Chondrocyte (in vitro differentiated cells): ENCODE results near the gene TMEM201. TPM values are rescaled to one million over a fixed set of nuclear protein-coding genes. Genes with fewer than 3 reads are reported as not detected.

Source experiments
- DNase-seq: peaks from one replicate; pipeline ENCODE4 v3.0.0; 2021; ENCODE audit warnings: mixed read lengths, low spot score
- H3K27ac Mint-ChIP-seq: one replicate; pipeline ENCODE4 v1.8.0; 2021; ENCODE audit warnings: mild to moderate bottlenecking, moderate library complexity, mixed read lengths; ENCODE audit not compliant: unreplicated experiment
- H3K27me3 Mint-ChIP-seq: 2 replicates; pipeline ENCODE4 v1.8.0; 2021; ENCODE audit warnings: low read depth, mixed read lengths
- H3K36me3 Mint-ChIP-seq: 2 replicates; pipeline ENCODE4 v1.8.0; 2021; ENCODE audit warnings: low read depth, mixed read lengths
- H3K4me1 Mint-ChIP-seq: 2 replicates; pipeline ENCODE4 v1.8.0; 2021; ENCODE audit warnings: low read depth, mild to moderate bottlenecking, mixed read lengths
- H3K4me3 Mint-ChIP-seq: one replicate; pipeline ENCODE4 v1.8.0; 2021; ENCODE audit warnings: mild to moderate bottlenecking, moderate library complexity, mixed read lengths; ENCODE audit not compliant: unreplicated experiment
- H3K9me3 Mint-ChIP-seq: 2 replicates; pipeline ENCODE4 v1.8.0; 2021; ENCODE audit warnings: low read depth, mixed read lengths
- total RNA-seq: library from RNA; stranded (reverse); gene quantifications from 3 replicates; pipeline ENCODE4 v1.2.1, GENCODE V29; 2021
- TF ChIP-seq, protein P1 (sequence below): fragments of 200-600 bp; sonication (generic); IDR thresholded peaks from 2 replicates; pipeline ENCODE4 v1.5.0; 2021; ENCODE audit warnings: antibody characterized with exemption, mild to moderate bottlenecking, moderate library complexity

Gene TMEM201
- total RNA-seq, 1 donor from 2014 or later = 10.6 TPM

DNA sequence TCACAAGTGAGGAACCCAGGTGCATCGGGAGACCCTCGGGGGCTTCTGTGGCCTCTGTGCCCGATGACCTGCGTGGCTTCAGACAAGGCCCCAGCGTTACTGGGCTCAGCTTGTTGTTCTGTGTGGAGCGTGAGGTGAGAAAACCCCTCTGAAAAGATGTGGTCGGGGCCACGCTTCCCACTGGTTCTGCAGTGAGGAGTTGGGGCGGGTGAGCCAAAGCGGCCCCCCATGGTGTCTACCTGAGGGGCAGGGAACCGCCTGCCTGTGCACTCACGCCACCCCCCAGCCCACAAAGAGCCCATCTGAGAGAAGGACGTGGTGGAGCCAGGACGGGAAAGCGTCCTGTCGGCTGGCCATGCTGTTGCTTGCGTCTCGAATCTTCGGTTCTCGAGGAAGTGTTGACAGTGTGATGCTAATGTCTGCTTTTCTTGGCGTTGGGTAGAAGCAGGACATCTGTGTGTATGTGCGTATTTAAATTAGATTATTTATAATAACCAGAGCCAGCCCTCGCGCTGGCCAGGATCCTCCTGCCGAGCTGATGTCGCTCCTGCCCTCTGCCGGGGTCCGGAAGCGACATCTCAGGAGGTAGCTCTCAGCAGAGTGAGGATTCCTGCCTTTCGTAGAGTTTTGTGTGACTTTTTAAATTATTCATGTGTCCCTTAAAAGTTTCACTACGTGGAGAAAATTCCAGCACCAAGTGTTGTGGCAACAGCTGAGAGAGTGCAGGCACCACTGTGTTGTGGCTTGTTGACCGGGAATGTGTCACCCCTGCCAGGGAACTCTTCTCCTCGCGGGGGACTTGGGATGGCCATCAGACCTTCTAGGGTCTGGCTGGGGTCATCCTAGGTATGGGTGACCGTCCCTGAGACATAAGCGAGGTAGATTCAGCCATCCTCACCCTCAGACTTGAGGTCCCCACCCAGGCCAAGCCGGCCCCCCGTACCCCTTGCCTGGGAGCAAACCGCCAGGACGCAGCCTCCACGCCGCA, 15.3 kb downstream of the TMEM201 start:
- H3K36me3 Mint-ChIP-seq = peaks cover 2% of the 10 kb centered on the region
- H3K4me3 Mint-ChIP-seq = no peak overlapping the region
- no peaks in the 10 kb centered on the region for H3K27me3 Mint-ChIP-seq
- H3K9me3 Mint-ChIP-seq = no peaks in the 10 kb centered on the region
- H3K27ac Mint-ChIP-seq = no peak overlapping the region
- TF ChIP-seq, protein P1, sequence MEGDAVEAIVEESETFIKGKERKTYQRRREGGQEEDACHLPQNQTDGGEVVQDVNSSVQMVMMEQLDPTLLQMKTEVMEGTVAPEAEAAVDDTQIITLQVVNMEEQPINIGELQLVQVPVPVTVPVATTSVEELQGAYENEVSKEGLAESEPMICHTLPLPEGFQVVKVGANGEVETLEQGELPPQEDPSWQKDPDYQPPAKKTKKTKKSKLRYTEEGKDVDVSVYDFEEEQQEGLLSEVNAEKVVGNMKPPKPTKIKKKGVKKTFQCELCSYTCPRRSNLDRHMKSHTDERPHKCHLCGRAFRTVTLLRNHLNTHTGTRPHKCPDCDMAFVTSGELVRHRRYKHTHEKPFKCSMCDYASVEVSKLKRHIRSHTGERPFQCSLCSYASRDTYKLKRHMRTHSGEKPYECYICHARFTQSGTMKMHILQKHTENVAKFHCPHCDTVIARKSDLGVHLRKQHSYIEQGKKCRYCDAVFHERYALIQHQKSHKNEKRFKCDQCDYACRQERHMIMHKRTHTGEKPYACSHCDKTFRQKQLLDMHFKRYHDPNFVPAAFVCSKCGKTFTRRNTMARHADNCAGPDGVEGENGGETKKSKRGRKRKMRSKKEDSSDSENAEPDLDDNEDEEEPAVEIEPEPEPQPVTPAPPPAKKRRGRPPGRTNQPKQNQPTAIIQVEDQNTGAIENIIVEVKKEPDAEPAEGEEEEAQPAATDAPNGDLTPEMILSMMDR = no peak
- H3K4me1 Mint-ChIP-seq = no peaks in the 10 kb centered on the region
- DNase-seq = no peak

DNA sequence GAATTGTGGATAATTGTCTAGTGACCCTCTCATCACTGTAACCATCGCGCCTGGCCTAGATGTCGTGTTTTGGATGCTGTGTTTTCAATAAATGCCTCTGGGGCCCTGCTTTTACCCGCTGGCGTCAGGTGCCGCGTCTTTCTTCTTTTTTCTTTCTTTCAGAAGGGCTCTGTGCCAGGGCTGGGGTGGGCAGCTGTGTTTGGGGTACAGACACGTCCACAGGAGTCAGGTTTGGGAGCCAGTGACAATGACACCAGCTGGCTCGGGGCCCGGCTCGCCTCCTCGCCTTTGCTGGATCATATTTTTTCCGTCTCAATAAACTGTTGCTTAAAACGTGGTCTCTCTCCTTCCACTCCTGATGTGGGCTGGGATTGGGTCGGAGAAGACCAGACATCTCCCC, 16.1 kb downstream of the TMEM201 start:
- Mint-ChIP-seq H3K27ac (no peak overlapping the region), H3K4me3 (no peak overlapping the region), H3K27me3 (no peaks in the 10 kb centered on the region), H3K9me3 (no peaks in the 10 kb centered on the region), H3K36me3 (peaks cover 2% of the 10 kb centered on the region), H3K4me1 (no peaks in the 10 kb centered on the region)
- DNase-seq = no peak
- TF ChIP-seq, protein P1 = no peak

DNA sequence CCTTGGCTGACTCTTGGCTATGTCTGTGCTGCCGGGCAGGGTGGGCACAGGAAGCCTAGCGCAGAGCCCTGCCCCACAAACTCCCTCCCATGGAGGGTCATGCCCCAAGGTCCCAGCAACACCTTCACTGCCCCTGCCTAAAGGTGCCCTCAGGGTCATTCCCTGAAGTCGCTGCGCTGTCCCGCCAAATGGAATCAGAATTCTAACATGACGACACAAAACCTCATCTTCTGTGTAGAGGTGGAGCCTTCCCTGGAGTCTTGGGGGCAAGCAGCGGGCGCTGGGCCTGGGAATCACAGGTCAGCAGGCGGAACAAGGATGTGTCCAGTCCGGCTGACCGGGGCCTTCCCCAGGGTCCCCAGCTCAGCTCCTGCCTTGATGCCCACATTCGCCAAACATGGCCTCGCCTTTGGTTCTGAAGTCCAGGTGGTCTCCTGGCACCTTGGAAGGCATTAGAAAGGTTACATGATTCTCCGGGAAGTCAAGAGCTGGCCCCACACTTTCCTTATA, 17.3 kb downstream of the TMEM201 start:
- no peak for DNase-seq
- H3K4me1 Mint-ChIP-seq = no peaks in the 10 kb centered on the region
- no peaks in the 10 kb centered on the region for H3K27me3 Mint-ChIP-seq
- no peaks in the 10 kb centered on the region for H3K9me3 Mint-ChIP-seq
- H3K36me3 Mint-ChIP-seq = peaks cover 4% of the 10 kb centered on the region
- H3K4me3 Mint-ChIP-seq = no peak overlapping the region
- TF ChIP-seq, protein P1 = no peak
- H3K27ac Mint-ChIP-seq = no peak overlapping the region

DNA sequence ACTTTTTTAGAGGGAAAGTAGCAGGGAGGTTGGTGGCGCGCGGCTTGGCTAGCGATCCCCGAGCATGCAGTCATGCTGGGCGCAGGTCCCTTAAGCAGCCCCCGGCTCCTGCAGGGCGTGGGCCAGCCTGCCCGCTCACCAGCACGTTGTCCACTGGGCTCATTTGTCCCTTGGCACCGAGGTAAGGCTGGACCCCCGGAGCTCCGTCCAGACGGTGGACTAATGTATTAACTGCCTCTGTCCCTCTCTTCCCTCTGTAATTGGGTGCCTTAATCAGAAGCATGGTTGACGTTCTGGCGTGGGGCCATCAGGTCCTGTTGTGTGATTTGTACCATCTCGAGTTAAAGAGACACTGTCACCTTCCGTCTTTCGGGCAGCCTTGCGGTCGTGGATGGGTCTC, 17.7 kb downstream of the TMEM201 start:
- H3K9me3 Mint-ChIP-seq = no peaks in the 10 kb centered on the region
- H3K36me3 Mint-ChIP-seq = peaks cover 5% of the 10 kb centered on the region
- H3K27me3 Mint-ChIP-seq = no peaks in the 10 kb centered on the region
- no peaks in the 10 kb centered on the region for H3K4me1 Mint-ChIP-seq
- H3K27ac Mint-ChIP-seq = no peak overlapping the region
- TF ChIP-seq, protein P1 = no peak
- no peak for DNase-seq
- H3K4me3 Mint-ChIP-seq = no peak overlapping the region

DNA sequence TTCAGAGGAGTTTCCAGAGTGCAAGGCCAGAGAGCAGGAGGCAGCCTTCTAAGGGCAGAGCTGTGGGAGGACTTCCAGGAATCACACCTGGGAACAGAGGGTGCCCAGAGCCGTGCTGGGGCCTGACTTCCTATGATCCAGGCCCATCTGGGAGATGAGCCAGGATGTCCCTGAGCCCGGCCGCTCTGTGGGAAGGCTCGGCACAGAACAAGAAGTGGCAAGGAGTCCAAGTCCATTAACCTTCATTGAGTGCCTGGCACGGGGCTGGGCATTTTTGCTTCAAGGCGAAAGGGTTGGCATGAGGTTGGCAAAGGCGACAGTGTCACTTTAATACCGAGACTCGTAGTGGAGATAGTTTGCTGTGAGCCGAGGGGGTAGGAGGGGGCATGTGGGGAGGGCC, 18.2 kb downstream of the TMEM201 start:
- no peak for DNase-seq
- no peaks in the 10 kb centered on the region for H3K4me1 Mint-ChIP-seq
- TF ChIP-seq, protein P1 = no peak
- H3K36me3 Mint-ChIP-seq = peaks cover 6% of the 10 kb centered on the region
- H3K27ac Mint-ChIP-seq = no peak overlapping the region
- H3K27me3 Mint-ChIP-seq = no peaks in the 10 kb centered on the region
- no peak overlapping the region for H3K4me3 Mint-ChIP-seq
- H3K9me3 Mint-ChIP-seq = no peaks in the 10 kb centered on the region
